Posterior vena cava (tissue), 2 donors: ENCODE data around the gene CNOT4. TPM values are rescaled to one million over a fixed set of nuclear protein-coding genes. Genes with fewer than 3 reads are reported as not detected.
"Not testable (repeated sequence)": the region's sequence is repeated elsewhere in the genome, so short reads cannot be mapped to it uniquely, and the experiment has no call there.

Experiments
- DNase-seq: peaks from one replicate; pipeline ENCODE4 v3.0.0-alpha.2; 2020; ENCODE audit warnings: low spot score
- intact Hi-C, 2 donors: fragments of 100-400 bp; cut with DNase I; formaldehyde crosslinking; loops; one replicate each; pipeline versions ENCODE4 v1.14.1 to v1.14.2; 2022 to 2023
- total RNA-seq, 2 donors: library from RNA; stranded (reverse); fragmentation: NEBNext Ultra II Directional; extraction: Animal tissue kit (Norgen Biotek cat#: 25700); gene quantifications; one replicate each; pipeline ENCODE4 v1.2.1, GENCODE V29; 2021
- donor health status: DM: yes; HTN: yes; CAD: no.
- donor health status: DM: yes; HTN: yes; CAD: no.

CNOT4 gene
- total RNA-seq, 2 donors from 2014 or later, result 27.7 to 28.2 TPM

GRCh38 chr7:135519233-135519688 is 9.4 kb upstream of the CNOT4 start:
- intact Hi-C loops, result no loop called here
- DNase-seq, result no peak

DNA sequence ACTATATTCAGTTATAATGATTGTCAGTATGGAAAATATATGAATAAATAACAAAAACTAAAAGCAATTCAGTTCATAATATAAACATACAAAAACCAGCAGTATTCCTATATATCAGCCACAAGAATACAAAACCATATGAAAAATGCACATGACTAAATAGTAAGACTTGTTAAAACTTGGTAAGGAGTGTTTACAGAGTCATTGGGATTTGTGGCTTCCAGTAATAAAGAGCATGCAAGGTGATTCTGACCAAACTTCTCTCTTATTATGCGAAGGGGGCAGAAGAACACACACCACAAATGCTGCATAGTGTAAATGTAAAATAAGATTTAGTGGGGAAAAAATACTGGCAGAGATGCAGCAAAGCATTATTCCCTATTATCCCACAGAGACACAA is 8.8 kb upstream of the CNOT4 start:
- intact Hi-C loops, result no loop called here
- DNase-seq, result no peak

GRCh38 chr7:135517060-135517459 is 7.2 kb upstream of the CNOT4 start:
- intact Hi-C loops, result no loop called here
- no peak for DNase-seq

- intact Hi-C loops, result no loop called here
- DNase-seq, result no peak
Measured at GRCh38 chr7:135514856-135515255, 5.0 kb upstream of the CNOT4 start.

DNA sequence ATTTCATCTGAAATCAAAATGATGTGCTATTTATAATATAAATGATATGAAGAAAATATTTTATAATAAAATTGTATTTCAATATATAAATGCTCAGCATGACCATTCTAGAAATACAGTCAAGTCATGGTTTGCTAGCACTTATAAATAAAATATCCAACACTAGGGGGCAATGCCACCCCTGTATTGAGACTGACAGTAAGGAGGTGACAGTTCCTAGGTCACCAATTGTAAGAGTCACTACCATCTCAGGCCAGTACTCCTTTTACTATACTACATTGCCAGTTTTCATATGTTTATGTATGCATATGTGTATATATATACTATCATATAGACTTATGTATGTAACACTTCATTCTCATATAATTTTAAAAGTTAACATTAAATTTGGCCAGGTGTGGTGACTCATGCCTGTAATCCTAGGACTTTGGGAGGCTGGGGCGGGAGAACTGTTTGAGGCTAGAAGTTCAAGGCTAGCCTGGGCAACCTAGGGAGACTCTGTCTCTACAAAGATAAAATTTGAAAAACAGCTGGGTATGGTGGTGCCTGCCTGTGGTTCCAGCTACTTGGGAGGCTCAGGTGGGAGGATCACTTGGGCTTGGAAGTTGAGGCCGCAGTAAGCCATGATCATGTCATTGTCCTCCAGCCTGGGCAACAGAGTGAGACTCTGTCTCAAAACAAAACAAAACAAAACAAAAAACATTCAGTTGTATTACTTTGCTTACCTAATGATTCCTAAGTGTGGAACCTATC is 2.4 kb upstream of the CNOT4 start:
- intact Hi-C loops, result no loop called here
- DNase-seq, result no peak

DNA sequence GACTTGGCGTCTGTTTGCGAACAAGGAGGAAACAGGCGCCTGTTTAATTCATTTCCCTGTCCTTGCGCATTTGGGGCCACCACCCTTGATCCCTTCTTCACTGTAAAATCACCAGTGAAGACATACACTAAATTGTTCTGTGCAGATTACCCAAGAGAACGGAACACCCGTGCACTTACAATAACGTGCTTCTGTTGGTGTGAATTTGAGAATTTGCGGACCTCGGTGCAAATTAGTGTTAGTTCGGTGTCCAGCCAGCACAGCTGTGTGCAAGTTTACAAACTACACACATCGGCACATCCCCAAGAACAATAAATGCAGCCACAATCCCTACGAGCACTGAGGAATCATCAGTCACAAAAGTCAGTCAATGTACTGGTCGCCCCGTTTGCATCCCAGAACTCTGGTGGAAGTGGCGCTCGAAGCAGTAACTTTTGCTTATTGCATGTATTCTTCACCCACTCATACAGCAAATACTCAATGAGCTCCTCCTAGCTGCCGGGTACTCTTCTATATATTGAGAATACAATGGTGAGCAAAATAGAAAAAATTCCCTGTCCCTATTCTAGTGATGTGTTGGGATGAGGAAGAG is 786 bp upstream of the CNOT4 start:
- intact Hi-C loops, result no loop called here
- DNase-seq, result no peak

- intact Hi-C loops, result no loop called here
- no peak for DNase-seq
Measured at GRCh38 chr7:135509589-135509838, 388 bp downstream of the CNOT4 start.

DNA sequence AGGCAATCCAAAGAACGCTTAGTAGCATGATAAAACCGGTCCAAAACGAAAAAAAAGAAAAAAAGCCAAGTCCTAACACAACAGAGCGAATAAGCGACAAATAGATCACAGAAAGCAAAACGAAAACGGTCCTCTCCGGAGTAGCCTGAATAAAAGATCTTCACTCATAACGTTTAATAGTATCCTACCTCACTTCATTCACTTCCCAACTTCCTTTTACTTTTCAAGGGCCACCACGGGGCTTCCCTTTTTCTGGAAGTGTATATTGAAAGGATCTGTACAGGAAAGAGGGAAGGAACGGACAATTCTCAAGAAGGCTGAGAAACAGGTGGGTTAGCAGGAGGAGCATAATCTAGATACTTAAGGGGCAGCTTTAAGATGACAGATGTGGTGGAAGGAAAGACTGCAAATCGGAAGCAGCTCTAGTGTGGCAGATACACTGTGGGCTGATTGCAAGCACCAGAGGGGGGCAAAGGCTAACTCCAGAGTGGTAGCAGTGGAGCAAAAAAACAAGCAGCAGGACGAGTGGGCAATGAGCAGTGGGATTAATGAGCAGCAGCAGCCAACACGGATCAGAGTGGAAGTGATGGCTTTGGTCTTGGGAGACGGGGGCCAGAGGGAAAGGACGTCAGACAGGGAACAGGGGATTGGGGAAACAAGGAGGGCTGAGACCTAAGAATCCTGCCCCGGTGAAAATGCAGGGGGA is 866 bp downstream of the CNOT4 start:
- intact Hi-C loops, result no loop called here
- no peak for DNase-seq

DNA sequence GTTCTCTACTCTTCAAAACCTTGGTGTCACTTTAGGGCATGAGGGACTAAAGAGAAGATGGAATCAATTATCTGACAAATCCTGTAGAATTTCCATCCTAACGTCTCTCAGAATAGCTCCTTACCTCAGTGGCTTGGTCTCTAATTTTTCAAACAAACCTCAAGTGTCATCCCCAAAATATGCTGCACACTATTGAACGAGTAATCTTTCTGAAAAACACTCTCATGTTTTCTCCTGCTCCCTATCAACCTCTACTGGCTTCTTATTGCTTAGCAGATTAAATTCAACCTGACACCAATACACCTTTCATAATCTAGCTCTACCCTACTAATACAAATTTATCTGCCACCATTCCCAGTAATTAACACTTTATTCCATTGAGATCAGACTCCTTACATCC is 8.5 kb downstream of the CNOT4 start:
- DNase-seq, result no peak
- intact Hi-C loops, result no loop called here

- intact Hi-C loops, result no loop called here
- DNase-seq, result no peak
Measured at GRCh38 chr7:135499818-135500217, 10.1 kb downstream of the CNOT4 start.

- intact Hi-C loops, DNase-seq: not testable (repeated sequence)
Measured at GRCh38 chr7:135497161-135497560, 12.7 kb downstream of the CNOT4 start.

GRCh38 chr7:135493362-135493761 is 16.5 kb downstream of the CNOT4 start:
- no peak for DNase-seq
- intact Hi-C loops, result no loop called here

- intact Hi-C loops, result no loop called here
- no peak for DNase-seq
Measured at GRCh38 chr7:135492151-135492550, 17.8 kb downstream of the CNOT4 start.

GRCh38 chr7:135490783-135491182 is 19.1 kb downstream of the CNOT4 start:
- DNase-seq, result no peak
- intact Hi-C loops, result no loop called here

GRCh38 chr7:135489791-135490190 is 20.1 kb downstream of the CNOT4 start:
- DNase-seq, result no peak
- intact Hi-C loops, result loop anchor here in 1 of 2 donors (2.0 kb wide), 1 partner anchor 33 kb away; no protein-coding TSS in a partner anchor

- no peak for DNase-seq
- intact Hi-C loops, result no loop called here
Measured at GRCh38 chr7:135486261-135486920, 23.5 kb downstream of the CNOT4 start.

- DNase-seq, result no peak
- intact Hi-C loops, result no loop called here
Measured at GRCh38 chr7:135481598-135481979, 28.3 kb downstream of the CNOT4 start.

DNA sequence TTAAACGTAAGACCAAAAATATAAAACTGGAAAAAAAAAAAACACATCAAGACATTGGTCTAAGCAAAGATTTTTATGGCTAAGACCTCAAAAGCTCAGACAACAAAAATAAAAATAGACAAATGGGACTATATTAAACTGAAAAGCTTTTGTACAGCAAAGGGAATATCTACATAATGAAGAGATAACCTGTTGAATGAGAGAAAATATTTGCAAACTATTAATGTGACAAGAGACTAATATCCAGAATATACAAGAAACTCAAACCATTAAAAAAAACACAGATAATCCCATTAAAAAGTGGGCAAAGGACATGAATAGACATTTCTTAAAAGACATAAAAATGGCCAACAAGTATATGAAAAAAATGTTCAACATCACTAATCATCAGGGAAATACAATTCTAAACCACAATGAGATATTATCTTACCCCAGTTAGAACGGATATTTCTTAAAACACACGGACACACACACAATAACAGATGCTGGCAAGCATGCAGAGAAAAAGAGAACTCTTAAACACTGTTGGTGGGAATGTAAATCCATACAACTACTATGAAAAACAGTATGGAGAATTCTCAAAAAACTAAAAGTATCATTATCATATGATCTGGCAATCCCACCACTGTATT is 28.8 kb downstream of the CNOT4 start:
- no peak for DNase-seq
- intact Hi-C loops, result no loop called here

DNA sequence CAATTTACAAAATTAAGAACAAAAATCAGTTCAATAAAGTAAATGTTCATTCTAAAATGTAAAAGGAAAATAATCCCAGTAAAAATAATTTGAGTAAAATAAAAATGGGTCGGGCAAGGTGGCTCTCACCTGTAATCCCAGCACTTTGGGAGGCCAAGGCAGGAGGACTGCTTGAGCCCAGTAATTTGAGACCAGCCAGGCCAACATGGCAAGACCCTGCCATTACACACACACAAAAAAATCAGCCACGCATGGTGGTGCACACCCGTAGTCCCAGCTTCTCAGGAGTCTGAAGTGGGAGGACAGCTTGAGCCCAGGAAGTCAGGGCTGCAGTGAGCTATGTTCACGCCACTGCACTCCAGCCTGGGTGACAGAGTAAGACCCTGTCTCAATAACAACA is 34.4 kb downstream of the CNOT4 start:
- DNase-seq, result no peak
- intact Hi-C loops, result no loop called here

- intact Hi-C loops, DNase-seq: not testable (repeated sequence)
Measured at GRCh38 chr7:135469705-135470104, 40.2 kb downstream of the CNOT4 start.
